Fibroblast of villous mesenchyme (primary cell): Measurements from ENCODE around the gene CASP4. TPM values are rescaled to one million over a fixed set of nuclear protein-coding genes. Genes with fewer than 3 reads are reported as not detected.

Experiments
- DNase-seq: peaks from one replicate; pipeline ENCODE4 v3.0.0-alpha.2; 2010; ENCODE audit warnings: low read depth
- H3K4me3 ChIP-seq: 2 replicates; pipeline ENCODE4 v1.5.1; 2011; ENCODE audit warnings: low read depth, mild to moderate bottlenecking, low read length
- total RNA-seq: library from RNA; depleted of rRNA; stranded (reverse); fragments of >200 nt; gene quantifications from 2 replicates; pipeline ENCODE4 v1.2.3, GENCODE V29; 2012
- TF ChIP-seq, protein P1 (sequence below): IDR thresholded peaks from 2 replicates; pipeline ENCODE4 v1.5.1; 2012; ENCODE audit warnings: low read depth, mild to moderate bottlenecking, low read length; ENCODE audit not compliant: insufficient read depth

The CASP4 gene
- total RNA-seq, 1 donor, result 133 TPM

GRCh38 chr11:104928811-104929210, 39.6 kb downstream of the CASP4 start:
- TF ChIP-seq, protein P1, sequence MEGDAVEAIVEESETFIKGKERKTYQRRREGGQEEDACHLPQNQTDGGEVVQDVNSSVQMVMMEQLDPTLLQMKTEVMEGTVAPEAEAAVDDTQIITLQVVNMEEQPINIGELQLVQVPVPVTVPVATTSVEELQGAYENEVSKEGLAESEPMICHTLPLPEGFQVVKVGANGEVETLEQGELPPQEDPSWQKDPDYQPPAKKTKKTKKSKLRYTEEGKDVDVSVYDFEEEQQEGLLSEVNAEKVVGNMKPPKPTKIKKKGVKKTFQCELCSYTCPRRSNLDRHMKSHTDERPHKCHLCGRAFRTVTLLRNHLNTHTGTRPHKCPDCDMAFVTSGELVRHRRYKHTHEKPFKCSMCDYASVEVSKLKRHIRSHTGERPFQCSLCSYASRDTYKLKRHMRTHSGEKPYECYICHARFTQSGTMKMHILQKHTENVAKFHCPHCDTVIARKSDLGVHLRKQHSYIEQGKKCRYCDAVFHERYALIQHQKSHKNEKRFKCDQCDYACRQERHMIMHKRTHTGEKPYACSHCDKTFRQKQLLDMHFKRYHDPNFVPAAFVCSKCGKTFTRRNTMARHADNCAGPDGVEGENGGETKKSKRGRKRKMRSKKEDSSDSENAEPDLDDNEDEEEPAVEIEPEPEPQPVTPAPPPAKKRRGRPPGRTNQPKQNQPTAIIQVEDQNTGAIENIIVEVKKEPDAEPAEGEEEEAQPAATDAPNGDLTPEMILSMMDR, result no peak

DNA sequence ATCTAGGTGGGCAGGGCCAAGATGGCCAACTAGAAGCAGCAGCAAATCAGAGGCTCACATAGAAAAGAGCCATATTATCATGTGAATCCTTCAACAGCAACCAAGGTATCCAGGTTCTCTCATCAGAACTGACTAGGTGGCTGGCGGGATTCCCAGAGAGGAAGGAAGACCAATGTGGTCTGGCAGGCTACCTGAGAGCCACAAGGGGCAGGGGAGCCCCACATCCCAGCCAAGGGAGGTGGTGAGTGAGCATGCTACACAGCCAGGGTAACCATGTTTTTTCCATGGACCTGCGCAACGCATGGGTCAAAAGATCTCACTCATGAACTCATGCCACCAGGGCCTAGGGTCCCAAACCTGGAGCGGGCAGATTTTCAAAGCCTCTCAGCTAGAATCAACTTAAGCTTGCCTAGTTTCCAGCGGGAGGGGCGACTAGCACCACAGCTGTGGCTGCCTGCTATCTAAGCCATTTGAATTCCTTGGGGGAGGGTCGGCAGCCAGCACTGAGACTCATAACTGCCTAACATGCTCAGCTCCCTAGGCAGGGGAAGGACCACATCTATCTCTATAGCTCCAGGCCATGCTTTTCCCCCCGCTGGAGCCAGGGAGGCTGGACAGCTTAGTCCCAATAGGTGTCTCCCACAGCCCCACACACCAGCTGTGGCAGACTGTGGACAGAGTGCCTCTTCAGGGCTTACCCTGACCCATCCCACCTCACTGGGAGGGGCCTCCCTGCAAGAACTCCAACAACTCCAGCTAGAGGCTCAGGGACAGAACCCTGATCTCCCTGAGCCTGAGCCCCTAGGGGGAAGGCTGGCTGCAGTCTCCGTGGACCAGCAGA, 41.4 kb downstream of the CASP4 start:
- TF ChIP-seq, protein P1, result no peak
- DNase-seq, result no peak
- no peak overlapping the region for H3K4me3 ChIP-seq

More at GRCh38 chr11:104928811-104929210, 39.6 kb downstream of the CASP4 start:
- peak; percentile 60 for DNase-seq
- H3K4me3 ChIP-seq, result no peak overlapping the region

DNA sequence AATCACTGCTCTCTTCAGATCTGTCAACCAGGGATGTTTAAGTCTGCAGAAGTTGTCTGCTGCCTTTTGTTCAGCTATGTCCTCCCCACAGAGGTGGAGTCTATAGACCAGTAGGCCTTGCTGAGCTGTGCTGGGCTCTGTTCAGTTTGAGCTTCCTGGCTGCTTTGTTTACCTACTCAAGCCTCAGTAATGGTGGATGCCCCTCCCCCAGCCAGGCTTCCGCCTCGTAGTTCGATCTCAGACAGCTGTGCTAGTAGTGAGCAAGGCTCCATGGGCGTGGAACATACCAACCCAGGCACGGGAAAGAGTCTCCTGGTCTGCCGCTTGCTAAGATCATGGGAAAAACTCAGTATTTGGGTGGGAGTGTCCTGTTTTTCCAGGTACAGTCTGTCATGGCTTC, 42.5 kb downstream of the CASP4 start:
- TF ChIP-seq, protein P1, result no peak
- no peak overlapping the region for H3K4me3 ChIP-seq
- DNase-seq, result no peak

- TF ChIP-seq, protein P1, result no peak
- peak; percentile 77 for DNase-seq
- peak overlapping the region; percentile 47 for H3K4me3 ChIP-seq
Observed at GRCh38 chr11:104918113-104918824, 50.1 kb downstream of the CASP4 start.

DNA sequence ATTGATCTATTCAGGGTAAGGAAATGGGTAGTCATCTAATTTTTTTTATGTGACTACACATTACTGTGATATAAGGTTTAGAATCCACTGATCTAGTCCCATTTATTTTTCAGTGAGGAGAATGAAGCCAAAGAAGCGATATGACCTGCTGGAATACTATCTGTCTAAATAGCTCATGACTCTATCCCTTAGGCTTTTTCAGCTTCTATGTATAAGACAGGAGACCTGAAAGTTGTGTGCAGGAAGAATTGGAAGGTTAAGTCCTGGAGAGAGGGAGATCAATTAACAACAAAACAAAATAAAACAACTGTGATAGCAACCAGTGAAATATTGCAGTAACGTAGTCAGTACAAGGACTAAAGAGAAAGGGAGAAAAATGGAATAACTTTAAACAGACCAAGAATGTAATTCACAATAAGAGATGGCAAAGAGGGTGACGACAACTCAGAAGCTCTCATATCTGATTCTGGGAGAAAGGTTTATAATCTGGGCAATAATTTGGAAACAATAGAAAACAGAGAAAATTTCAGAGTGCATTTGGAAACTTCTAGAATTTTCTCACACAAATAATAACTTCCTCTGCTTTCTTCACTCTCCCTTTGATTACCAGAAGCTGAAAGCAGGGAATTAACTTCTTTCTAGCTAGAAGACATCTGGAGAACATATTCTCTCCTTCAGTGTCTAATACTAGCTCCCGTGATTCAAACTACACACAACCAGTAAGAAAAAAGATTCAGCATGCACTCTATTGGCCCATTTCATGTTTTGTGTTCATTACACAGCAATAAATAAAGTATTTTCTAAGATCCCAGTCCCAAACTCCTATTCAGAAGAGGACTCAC, 50.9 kb downstream of the CASP4 start:
- TF ChIP-seq, protein P1, result no peak
- no peak for DNase-seq
- peak overlapping the region; percentile 47 for H3K4me3 ChIP-seq

GRCh38 chr11:104916442-104916841, 51.9 kb downstream of the CASP4 start:
- H3K4me3 ChIP-seq, result no peak overlapping the region
- TF ChIP-seq, protein P1, result no peak
- no peak for DNase-seq
